Activated naive CD8-positive, alpha-beta T cell treated with anti-CD3 and anti-CD28 coated beads for 36 hours (primary cell): ENCODE data around the gene INTS12. TPM values are rescaled to one million over a fixed set of nuclear protein-coding genes. Genes with fewer than 3 reads are reported as not detected.

Source experiments
- DNase-seq: peaks from one replicate; pipeline ENCODE4 v3.0.0; 2021
- H3K27ac Mint-ChIP-seq: one replicate; pipeline ENCODE4 v1.8.0; 2022; ENCODE audit warnings: mild to moderate bottlenecking, moderate library complexity, mixed read lengths
- H3K27me3 Mint-ChIP-seq: one replicate; pipeline ENCODE4 v1.8.0; 2022; ENCODE audit warnings: mild to moderate bottlenecking, mixed read lengths
- H3K36me3 Mint-ChIP-seq: one replicate; pipeline ENCODE4 v1.8.0; 2021; ENCODE audit warnings: mild to moderate bottlenecking, mixed read lengths
- H3K4me1 Mint-ChIP-seq: one replicate; pipeline ENCODE4 v1.8.0; 2021; ENCODE audit warnings: mixed read lengths
- H3K4me3 Mint-ChIP-seq: one replicate; pipeline ENCODE4 v1.8.0; 2022; ENCODE audit warnings: mild to moderate bottlenecking, moderate library complexity, mixed read lengths
- H3K9me3 Mint-ChIP-seq: one replicate; pipeline ENCODE4 v1.8.0; 2022; ENCODE audit warnings: mixed read lengths
- total RNA-seq, 2 experiments: library from RNA; stranded (reverse); gene quantifications; one replicate each; pipeline ENCODE4 v1.2.3, GENCODE V29; 2021

Gene INTS12
- total RNA-seq, 2 experiments from 2014 or later, result 28.0 to 28.5 TPM

DNA sequence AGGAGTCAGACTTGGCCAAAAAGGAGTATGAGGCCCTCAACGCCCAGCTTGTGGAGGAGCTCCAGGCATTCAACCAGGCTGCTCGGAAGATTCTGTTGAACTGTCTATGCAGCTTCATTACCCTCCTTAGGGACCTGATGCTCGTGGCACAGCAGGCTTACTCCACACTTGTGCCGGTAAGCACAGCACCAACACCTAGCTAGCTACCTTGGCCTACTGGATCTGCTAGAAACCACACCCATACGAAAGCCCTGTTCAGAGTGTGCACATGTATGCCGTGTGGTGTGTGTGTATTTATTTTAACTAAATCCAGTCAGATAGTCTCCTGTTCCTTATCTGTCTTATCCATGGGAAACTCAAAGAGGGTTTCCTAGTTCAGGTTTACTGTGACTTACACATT lies 49.3 kb downstream of the INTS12 start:
- no peak for DNase-seq
- no peaks in the 10 kb centered on the region for H3K36me3 Mint-ChIP-seq
- H3K4me1 Mint-ChIP-seq, result no peaks in the 10 kb centered on the region
- no peaks in the 10 kb centered on the region for H3K9me3 Mint-ChIP-seq
- H3K4me3 Mint-ChIP-seq, result no peak overlapping the region
- peaks cover 8% of the 10 kb centered on the region for H3K27me3 Mint-ChIP-seq
- H3K27ac Mint-ChIP-seq, result no peak overlapping the region

DNA sequence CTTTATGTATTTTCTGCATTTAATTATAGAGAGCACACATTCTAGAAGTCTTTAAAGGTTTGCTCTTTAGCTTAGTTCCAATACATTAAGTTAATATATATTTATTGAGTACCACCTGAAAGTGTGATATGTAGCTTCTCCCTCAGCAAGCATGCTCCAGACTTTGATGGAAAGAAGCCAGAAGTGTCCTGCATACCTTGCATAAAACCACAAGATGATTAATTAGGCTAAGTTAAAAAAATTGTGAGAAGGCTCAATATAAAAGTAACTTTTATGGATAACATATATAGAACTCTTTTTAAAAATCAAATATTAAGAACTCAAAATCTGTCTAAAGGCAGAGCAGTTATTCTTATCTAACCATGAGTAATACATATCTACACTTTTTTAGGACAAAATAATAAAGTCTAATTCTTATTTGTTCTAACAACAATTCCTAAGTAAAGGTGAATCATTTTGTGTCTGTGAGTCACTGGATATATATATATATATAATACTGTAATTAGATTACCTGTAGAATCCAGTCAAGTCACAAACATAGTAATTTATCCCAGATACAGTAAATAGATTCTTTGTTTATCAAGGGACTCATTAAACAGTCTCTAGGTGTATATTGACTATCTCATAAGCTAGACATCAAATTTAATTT lies 51.2 kb downstream of the INTS12 start:
- Mint-ChIP-seq H3K36me3 (no peaks in the 10 kb centered on the region), H3K4me3 (no peak overlapping the region), H3K27ac (no peak overlapping the region), H3K9me3 (no peaks in the 10 kb centered on the region), H3K27me3 (peaks cover 8% of the 10 kb centered on the region), H3K4me1 (no peaks in the 10 kb centered on the region)
- no peak for DNase-seq

DNA sequence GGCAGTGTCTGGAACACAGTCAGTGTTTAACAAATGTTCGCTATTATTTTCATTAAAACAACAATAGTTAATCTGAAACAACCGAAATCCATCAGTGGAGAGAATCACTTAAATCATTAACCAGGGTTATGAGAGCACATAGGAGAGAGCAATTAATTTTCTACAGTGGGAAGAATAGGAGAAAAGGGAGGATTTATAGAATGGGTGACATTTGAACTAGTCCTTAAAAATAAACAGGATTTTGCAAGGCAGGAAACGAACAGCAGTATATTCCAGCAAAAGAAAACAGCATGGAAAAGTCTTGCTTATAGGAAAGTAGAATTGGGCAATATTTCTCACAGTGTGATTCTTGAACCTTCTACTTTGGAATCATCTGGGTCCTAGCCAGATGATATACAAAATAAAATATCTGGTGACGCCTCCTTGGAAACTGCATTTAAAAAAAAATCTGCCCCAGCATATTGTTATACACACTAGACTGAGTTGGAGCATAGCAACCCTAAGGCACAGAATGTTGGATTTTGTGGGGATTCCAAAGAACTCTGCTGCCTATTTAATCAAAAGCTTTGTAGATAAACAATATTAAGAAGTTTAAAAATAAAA lies 56.1 kb downstream of the INTS12 start:
- DNase-seq, result no peak
- H3K9me3 Mint-ChIP-seq, result no peaks in the 10 kb centered on the region
- H3K36me3 Mint-ChIP-seq, result no peaks in the 10 kb centered on the region
- no peaks in the 10 kb centered on the region for H3K4me1 Mint-ChIP-seq
- no peak overlapping the region for H3K27ac Mint-ChIP-seq
- no peak overlapping the region for H3K4me3 Mint-ChIP-seq
- peaks cover 29% of the 10 kb centered on the region for H3K27me3 Mint-ChIP-seq

DNA sequence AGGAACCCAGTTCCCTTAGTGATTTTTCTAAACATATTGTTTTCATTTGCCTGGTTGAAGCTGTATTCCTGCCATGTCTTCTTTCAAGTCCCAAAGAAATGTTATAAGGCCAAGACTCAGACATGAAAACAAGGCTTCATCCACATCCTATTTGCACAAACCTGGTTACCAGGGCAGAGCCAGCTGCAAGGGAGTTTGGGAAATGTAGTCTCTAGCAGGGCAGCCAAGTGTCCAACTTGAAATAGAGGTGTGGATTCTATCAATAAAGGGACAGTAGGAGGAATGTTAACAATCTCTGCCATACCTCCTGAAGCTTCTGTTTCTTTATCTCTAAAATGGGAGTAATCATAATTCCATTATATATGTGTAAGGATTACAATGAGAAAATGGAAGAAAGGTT lies 56.6 kb downstream of the INTS12 start:
- Mint-ChIP-seq H3K27me3 (peaks cover 29% of the 10 kb centered on the region), H3K4me3 (no peak overlapping the region), H3K4me1 (no peaks in the 10 kb centered on the region), H3K36me3 (no peaks in the 10 kb centered on the region), H3K9me3 (no peaks in the 10 kb centered on the region), H3K27ac (no peak overlapping the region)
- DNase-seq, result no peak

DNA sequence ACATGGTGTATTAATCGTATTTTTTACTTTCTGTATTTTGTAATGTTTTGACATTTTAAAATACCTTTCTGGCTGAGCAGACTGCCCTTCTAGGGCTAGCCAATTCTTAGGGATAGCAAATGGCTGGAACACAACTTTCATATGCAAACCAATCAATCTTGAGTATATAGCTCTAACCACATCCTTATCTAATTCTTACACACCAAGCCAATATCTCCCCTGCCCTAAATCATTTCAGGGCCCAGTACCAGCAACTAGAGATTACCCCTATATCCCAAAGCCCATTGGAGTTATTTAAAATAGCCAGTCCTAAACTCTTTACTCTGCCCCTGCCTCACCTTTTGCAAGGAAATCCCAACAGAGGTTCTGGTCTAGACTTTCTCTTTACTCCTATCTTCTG lies 58.3 kb downstream of the INTS12 start:
- Mint-ChIP-seq H3K4me3 (no peak overlapping the region), H3K9me3 (no peaks in the 10 kb centered on the region), H3K36me3 (no peaks in the 10 kb centered on the region), H3K27me3 (peaks cover 29% of the 10 kb centered on the region), H3K4me1 (no peaks in the 10 kb centered on the region), H3K27ac (no peak overlapping the region)
- DNase-seq, result no peak

DNA sequence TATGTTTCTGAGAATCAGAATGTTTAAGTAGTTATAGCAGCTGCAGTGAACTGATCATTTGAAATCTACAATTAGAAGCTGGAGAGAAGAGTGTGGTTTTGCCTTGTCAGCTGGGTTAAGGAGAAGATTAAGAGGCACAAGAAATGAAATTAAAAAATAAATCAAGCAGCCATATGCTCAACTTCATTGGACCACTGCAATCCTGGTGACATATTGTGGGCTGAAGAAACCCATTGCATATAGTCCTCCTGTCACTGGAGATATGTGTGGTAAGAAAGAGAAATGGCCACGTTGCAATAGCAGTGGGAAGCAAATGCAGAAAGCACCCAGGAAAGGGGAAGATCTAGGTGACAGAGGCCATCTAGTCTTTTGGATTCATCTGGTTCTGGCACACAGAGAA lies 63.0 kb downstream of the INTS12 start:
- H3K4me3 Mint-ChIP-seq, result no peak overlapping the region
- DNase-seq, result no peak
- no peak overlapping the region for H3K27ac Mint-ChIP-seq
- H3K9me3 Mint-ChIP-seq, result no peaks in the 10 kb centered on the region
- H3K4me1 Mint-ChIP-seq, result no peaks in the 10 kb centered on the region
- H3K27me3 Mint-ChIP-seq, result peaks cover 21% of the 10 kb centered on the region
- no peaks in the 10 kb centered on the region for H3K36me3 Mint-ChIP-seq

DNA sequence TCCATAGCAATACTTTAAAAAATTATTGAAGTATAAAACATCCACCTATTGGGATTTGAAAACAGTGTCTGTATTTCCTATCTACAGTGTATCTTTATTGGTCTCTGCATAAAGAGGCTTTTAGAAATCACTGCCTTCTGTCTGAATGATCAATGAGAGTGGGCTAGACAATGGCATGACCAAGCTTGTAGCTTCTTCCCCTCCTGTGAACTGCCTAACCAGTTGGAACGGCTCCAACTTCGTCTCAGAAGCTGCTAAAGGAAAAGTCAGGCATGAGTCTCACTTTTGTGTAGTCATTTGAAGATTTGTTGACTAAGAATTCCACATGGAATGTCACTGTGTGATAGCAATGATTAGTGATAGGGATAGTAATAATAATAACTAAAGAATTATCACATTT lies 64.2 kb downstream of the INTS12 start:
- Mint-ChIP-seq H3K4me3 (no peak overlapping the region), H3K36me3 (no peaks in the 10 kb centered on the region), H3K9me3 (no peaks in the 10 kb centered on the region), H3K27me3 (peaks cover 17% of the 10 kb centered on the region), H3K4me1 (no peaks in the 10 kb centered on the region), H3K27ac (no peak overlapping the region)
- DNase-seq, result no peak

DNA sequence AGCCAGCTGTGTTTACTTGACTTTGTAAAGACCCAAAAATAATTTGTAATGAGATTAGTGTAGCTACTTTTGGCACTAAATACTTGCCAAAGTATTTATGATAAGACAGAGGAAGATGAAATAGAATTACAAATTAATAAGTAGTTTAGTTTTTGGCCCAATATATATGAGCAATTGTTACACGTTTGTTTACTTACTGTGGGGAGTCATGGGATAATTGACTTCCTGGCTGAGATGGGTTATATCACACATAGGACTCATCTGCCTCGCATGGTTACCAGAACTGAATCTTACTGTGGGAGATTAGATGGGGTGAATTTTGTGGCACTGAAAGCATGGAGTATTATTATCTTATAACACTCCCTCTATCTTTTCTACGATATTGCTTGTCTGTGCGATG lies 66.6 kb downstream of the INTS12 start:
- Mint-ChIP-seq H3K4me3 (no peak overlapping the region), H3K36me3 (no peaks in the 10 kb centered on the region), H3K4me1 (peaks cover 2% of the 10 kb centered on the region), H3K27ac (no peak overlapping the region), H3K27me3 (peaks cover 6% of the 10 kb centered on the region), H3K9me3 (no peaks in the 10 kb centered on the region)
- no peak for DNase-seq

DNA sequence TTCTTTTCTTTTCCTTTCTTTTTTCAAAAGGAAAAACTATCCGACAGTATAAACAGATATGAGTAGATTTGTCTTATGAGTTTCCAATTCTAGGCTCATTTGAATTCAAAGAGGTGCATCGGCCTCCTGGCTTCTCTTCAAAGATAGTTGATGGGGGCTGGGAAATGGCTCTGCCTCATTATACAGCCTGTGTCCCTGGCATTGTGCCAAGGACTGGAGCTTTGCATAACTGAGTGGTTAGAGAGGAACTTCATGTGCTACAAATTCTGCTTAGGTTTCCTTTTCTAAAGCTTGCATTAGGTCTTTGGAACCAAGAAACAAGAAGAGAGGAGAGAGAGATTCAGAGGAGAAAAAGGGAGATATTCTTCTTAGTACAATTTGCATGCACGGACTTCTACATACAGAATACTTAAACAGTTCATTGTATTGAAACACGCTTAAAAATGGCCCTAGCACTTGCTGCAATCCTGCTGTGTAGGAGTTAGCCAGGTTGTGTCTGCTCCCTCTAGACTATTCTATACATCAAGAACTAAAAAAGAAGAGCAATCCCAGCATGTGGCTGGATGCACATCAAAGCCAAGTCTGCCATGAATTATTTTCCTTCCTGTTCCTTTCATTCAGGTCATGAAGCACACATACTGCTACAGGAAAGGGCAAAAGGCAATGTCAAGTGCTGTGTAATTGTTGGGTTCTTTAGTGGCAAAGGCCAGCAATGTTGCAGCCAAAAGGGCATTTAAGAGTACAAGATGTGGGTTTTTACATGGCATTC lies 70.9 kb downstream of the INTS12 start:
- Mint-ChIP-seq H3K4me1 (peaks cover 2% of the 10 kb centered on the region), H3K27ac (no peak overlapping the region), H3K9me3 (no peaks in the 10 kb centered on the region), H3K36me3 (no peaks in the 10 kb centered on the region), H3K27me3 (peaks cover 4% of the 10 kb centered on the region), H3K4me3 (no peak overlapping the region)
- DNase-seq, result no peak

DNA sequence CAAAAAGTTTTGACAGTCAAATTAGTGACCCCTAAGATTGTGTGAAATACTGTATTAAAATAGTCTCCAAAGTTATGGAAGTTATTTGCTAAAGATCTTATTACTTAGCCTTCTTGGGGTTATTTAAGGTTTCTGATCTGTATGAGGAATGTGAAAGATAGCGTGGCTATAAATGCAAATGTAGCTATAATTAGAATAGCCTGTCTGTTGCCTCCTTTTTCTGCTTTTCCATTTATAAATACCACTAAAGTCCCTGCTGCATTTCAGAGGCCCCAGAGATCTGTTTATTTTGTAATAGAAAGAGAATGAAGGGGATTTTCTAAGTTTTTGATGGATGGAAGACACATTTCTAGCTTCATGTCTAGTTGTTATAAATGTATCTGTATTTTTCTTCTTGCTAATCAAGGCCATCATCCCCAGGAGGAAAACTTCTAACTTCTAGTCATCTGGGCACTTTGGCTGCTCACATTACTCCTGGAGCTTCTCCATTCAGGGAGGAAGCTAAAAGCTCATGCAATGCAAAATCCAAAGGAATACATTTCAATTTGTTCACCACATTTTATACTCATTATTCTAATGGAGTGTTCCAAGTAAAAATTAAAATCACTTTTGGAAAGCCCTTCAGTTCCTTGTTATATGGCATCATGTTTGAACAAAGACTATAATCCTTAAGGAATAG lies 73.9 kb downstream of the INTS12 start:
- H3K4me3 Mint-ChIP-seq, result no peak overlapping the region
- no peaks in the 10 kb centered on the region for H3K36me3 Mint-ChIP-seq
- H3K27me3 Mint-ChIP-seq, result peaks cover 4% of the 10 kb centered on the region

DNA sequence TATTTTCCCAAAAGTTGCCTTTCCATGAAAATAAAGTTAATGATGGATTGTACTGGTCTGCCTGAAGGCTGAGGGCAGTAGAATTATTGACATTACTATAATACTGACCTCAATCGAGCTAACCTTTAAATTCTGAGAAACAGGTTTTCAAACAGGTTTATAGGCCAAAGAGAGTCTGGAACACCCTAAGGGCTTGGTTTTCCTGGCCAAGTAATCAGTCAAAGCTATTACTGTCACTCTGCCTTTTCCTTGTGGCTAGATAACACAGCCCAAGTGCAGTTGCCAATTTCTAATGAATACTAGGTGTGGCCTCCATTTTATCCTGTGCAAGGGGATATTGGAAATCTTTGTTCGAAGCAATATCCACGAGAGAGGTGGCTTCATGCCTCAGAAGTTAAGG lies 75.2 kb downstream of the INTS12 start:
- Mint-ChIP-seq H3K4me1 (peaks cover 2% of the 10 kb centered on the region), H3K27ac (no peak overlapping the region), H3K9me3 (no peaks in the 10 kb centered on the region), H3K27me3 (peaks cover 9% of the 10 kb centered on the region), H3K4me3 (no peak overlapping the region), H3K36me3 (no peaks in the 10 kb centered on the region)
- no peak for DNase-seq

More for the DNA sequence above, 73.9 kb downstream of the INTS12 start:
- no peak for DNase-seq
- Mint-ChIP-seq H3K9me3 (no peaks in the 10 kb centered on the region), H3K27ac (no peak overlapping the region), H3K4me1 (peaks cover 2% of the 10 kb centered on the region)

Other genes with a start within 250 kb of the INTS12 start
- gene PPA2, start 234.6 kb downstream of the INTS12 start, total RNA-seq, result 100 to 1,000 TPM; 101 to 104 TPM
- gene ARHGEF38, start 156.1 kb downstream of the INTS12 start, total RNA-seq, result not detected
- gene GSTCD, start 95 bp upstream of the INTS12 start, total RNA-seq, result 10 to 100 TPM; 18.9 to 20.8 TPM
- gene NPNT, start 186.8 kb upstream of the INTS12 start, total RNA-seq, result not detected